MM.1S (cell line): ENCODE results near the gene FLYWCH1.

Experiments used
- CTCF ChIP-seq: fragments of 300-600 bp; sonication (generic); IDR thresholded peaks from 2 replicates; pipeline ENCODE4 v1.5.1; 2016; ENCODE audit warnings: antibody characterized with exemption, low read length, mixed read lengths
- EZH2 ChIP-seq: fragments of 300-600 bp; sonication (generic); optimal IDR thresholded peaks from 2 replicates; pipeline ENCODE3; 2017; ENCODE audit warnings: low read depth, mild to moderate bottlenecking, antibody characterized with exemption, low read length, mixed read lengths

GRCh38 chr16:2942045-2942444, 30.3 kb downstream of the FLYWCH1 start:
- TF ChIP-seq CTCF: no peak
- no peak for TF ChIP-seq EZH2
